HG02840 (cell line): ENCODE measurements around the gene TARM1.
"Not testable (repeated sequence)": the region's sequence is repeated elsewhere in the genome, so short reads cannot be mapped to it uniquely, and the experiment has no call there.

Experiments used
- ATAC-seq: cut with Tn5 transposase; IDR thresholded peaks from one replicate; pipeline ENCODE4 v1.9.1; 2021; ENCODE audit warnings: mild to moderate bottlenecking, moderate library complexity, moderate number of reproducible peaks; ENCODE audit not compliant: unreplicated experiment, low FRiP score

TARM1 gene

GRCh38 chr19:54100561-54100960 is 19.4 kb upstream of the TARM1 start, which contains the start of gene OSCAR:
Gene OSCAR (minus strand): TSS chr19:54100803. CDS start chr19:54100792, 11 bp downstream.
- no peak for ATAC-seq

GRCh38 chr19:54099903-54100255 is 18.7 kb upstream of the TARM1 start:
- not testable (repeated sequence) for ATAC-seq

DNA sequence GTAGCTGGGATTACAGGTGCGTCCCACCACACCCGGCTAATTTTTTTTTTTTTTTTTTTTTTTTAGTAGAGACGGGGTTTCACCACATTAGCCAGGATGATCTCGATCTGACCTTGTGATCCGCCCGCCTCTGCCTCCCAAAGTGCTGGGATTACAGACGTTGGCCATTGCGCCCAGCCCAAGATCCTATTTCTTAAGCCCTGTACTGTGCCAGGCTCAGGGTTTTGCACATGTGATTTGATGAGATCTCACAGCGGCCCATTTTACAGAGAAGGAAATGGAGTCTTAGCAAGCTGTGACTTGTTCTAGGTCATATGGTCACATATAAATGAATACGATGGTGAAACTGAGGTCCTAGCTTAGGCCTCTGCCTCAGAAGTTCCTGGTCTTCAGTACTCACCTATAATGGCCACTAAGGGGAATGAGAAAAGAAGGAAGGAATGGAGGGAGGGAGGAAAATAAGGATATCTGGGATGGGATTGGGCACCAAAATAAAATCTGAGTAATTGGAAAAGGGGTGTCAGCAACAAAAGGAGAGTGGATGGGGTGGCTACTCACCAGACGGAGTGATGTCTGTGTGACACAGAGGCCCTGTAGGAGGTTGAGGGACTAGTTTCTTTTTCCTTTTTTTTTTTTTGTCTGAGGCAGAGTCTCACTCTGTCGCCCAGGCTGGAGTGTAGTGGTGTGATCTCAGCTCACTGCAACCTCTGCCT is 18.2 kb upstream of the TARM1 start:
- ATAC-seq = no peak

GRCh38 chr19:54096617-54097106 is 15.5 kb upstream of the TARM1 start:
- ATAC-seq = no peak

- not testable (repeated sequence) for ATAC-seq
Observed at GRCh38 chr19:54095859-54096616, 14.9 kb upstream of the TARM1 start.

DNA sequence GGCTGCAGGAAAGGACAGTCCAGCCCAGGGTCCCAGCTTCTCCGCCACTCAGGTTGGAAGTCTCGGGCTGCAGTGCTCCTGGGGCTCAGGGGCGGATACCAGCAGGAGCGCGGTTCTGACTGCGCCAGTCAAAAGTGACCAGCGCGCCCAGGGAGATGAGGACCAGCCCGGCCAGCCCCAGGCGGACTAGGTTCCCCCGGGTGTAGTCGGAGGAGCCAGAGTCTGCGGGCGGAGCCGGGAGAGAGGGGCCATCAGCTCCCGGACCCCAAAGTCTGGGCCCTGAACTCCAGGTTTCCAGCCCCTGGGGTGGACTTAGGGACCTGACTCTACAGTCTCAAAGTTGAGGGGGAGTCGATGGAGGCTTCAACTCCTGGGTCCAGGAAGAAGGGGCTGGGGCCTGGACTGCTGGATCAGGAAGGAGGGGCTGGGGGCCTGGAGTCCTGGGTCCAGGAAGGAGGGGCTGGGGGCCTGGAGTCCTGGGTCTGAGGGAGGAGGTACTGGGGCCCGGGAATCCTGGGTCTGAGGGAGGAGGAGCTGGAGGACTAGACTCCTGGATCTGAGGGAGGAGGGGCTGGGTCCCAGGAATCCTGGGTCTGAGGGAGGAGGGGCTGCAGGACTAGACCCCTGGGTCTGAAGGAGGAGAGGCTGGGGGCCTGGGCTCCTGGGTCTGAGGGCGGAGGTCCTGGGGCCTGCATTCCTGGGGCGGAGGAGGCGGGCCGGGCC is 14.1 kb upstream of the TARM1 start:
- no peak for ATAC-seq

DNA sequence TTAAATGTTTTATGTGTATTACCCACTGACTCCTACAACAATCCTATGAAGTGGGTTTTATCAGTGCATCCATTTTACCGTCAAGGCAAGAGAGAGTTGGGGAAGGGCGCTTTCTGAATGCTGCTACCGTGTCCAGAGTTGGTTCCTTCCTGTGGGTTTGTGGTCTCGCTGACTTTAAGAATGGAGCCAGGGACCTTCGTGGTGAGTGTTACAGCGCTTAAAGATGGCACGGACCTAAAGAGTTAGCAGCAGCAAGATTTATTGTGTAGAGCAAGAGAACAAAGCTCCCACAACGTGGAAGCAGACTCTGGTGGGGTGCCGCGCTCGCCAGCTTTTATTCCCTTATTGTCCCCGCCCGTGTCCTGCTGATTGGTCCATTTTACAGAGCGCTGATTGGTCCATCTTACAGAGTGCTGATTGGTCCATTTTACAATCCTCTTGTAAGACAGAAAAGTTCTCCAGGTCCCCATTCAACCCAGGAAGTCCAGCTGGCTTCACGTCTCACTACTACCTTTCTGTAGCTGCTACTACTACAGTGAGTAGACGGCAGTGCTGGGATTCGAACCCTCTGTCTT is 13.3 kb upstream of the TARM1 start:
- no peak for ATAC-seq

GRCh38 chr19:54084410-54084809 is 3.2 kb upstream of the TARM1 start:
- no peak for ATAC-seq

- ATAC-seq = no peak
Observed at GRCh38 chr19:54077334-54077733, 3.8 kb downstream of the TARM1 start.

DNA sequence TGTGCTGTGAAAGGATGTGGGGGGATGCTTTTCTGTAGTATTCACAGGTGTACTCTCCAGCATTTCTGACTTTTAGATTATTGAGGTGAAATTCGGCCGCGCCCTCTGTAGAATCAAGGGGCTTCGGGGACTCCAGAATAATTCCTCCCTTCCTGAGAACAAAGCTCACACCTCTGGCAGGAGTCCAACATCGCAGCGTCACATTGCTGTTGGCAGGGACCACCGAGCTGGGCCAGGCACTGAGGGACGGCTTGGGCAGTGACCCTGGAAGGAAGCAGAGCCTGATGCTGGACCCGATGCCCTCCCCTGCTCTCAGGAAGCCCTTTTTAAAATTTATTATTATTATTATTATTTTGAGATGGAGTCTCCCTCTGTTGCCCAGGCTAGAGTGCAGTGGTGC is 6.3 kb downstream of the TARM1 start:
- ATAC-seq = no peak

DNA sequence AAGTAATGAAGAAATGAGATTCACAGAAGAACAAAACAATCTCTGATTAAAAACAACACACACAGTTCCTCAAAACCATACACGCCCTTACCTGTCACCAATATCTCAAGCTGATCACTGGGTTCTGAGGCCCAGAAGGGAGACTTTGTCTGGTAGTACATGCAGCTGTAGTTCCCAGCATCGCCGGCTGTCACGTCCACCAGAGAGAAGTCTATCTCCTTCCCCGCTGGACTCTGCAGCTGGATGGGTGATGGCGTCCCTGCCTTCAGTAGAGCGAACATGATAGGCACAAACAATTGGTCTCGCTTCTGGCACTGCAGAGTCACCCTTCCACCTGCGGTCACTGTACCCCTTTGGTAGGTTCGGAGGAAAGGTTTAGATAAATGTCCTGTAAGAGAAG is 7.3 kb downstream of the TARM1 start:
- no peak for ATAC-seq

DNA sequence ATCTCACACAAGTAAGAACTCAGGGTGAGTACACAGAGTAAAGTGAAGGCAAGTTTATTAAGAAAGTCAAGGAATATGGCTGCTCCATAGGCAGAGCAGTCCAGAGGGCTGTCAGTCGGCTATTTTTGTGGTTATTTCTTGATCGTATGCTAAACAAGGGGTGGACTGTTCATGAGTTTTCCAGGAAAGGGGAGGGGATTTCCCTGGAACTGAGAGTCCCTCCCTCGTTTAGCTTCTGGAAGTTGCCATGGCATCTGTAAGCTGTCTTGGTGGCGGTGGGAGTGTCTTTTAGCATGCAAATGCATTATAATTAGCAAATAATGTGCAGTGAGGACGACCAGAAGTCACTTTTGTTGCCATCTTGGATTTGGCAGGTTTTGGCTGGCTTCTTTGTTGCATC is 11.7 kb downstream of the TARM1 start:
- no peak for ATAC-seq

GRCh38 chr19:54063350-54064116 is 17.6 kb downstream of the TARM1 start, which contains the start of gene VSTM1:
Gene VSTM1 (minus strand): TSS chr19:54063897. CDS start chr19:54063777, 120 bp downstream.
- no peak for ATAC-seq

DNA sequence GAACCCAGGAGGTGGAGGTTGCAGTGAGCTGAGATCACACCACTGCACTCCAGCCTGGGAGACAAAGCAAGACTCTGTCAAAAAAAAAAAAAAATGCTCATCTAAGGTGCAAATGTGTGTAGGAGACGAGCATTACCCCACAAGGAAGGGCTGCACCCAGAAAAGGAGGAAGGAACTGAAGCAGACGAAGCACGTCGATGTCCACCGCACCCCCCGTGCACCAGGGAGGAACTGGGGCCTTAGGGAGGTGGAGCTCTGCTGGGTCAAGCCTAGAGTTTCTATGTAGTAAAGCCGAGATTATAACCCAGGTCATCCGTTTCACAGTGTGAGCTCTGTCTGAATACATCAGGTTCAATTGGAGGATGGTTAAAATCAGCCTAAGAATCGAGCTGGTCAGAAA is 18.5 kb downstream of the TARM1 start:
- ATAC-seq = no peak

DNA sequence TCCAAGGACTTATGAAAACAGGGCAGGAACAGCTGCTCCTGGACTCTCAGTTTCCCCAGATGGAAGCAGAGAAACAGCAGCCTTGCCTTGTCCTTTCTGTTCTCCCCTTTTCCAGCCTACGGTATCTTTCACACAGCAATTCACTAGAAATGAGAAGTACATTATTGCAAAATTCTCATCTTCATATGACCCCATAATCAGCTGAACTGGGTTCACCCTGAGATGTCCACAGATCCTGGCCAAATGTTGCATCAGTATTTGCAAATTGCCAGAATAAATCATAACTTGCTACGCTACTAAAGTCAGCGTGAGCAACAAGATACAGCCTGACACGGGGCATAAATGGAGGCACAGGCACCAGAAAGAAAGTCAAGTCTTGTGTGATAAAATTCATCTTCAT is 33.5 kb downstream of the TARM1 start:
- no peak for ATAC-seq

GRCh38 chr19:54045771-54046170 is 35.4 kb downstream of the TARM1 start:
- no peak for ATAC-seq

DNA sequence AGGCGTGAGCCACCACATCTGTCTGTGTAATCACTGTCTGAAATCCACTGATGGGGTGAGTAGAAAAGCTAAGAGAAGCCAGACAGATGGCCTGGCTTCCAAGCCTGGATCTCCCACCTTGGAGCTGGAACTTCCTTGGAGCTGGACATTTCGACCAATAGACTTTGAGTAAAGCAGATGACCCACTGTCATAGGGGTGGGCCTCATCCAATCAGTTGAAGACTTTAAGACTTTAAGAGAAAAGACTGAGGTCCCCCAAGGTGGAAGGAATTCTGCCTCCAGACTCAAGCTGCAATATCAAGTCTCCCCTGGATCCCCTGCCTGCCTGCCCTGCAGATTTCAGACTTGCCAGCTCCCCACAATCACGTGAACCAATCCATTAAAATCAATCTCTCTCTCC is 38.2 kb downstream of the TARM1 start:
- ATAC-seq = no peak

DNA sequence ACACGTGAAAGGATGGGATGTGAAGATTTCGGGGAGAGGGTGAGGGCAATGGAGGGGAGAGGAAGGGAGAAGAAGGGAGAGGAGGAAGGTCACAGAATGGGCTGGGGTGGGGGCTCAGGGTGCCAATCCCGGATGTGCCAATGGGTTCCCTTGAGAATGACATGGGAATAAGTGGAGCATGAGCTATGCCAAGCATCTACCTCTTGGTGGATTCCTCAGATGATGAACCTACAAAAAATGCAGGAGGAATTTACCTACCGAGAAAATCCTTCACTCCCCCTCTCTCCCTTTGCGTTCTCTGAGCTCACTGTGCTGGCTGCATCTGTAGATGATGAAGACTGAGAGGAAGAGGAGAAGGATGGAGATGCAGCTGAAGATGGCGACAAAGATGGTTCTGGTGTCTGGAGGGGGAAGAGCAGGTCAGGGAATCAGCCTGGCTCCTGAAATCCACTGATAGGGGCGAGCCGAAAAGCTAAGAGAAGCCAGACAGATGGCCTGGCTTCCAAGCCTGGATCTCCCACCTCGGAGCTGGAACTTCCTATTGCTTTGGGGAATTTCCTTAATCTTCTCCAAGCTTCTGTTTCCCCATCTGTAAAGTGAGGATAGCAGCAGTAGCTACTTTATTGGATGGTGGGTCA is 39.1 kb downstream of the TARM1 start:
- ATAC-seq = no peak

- no peak for ATAC-seq
Observed at GRCh38 chr19:54040003-54040402, 41.2 kb downstream of the TARM1 start.

- not testable (repeated sequence) for ATAC-seq
Observed at GRCh38 chr19:54036542-54036941, 44.6 kb downstream of the TARM1 start.
